DMS79 treated with DMSO at 0.1 percent for 48 hours (cell line): ENCODE measurements around the gene UTP18.
"Not testable (repeated sequence)": the region's sequence is repeated elsewhere in the genome, so short reads cannot be mapped to it uniquely, and the experiment has no call there.

Experiments used
- DNase-seq: peaks from one replicate; lab custom pipeline; 2025; lab: John Stamatoyannopoulos, UW

Gene UTP18

GRCh38 chr17:51259564-51260236, 646 bp upstream of the UTP18 start, which contains the start of gene MBTD1:
Gene MBTD1 (minus strand): TSS chr17:51260049. CDS start chr17:51225161, 34,888 bp downstream.
- DNase-seq: peak; percentile 98

GRCh38 chr17:51261024-51261963, 948 bp downstream of the UTP18 start:
- DNase-seq: no peak

- DNase-seq: no peak
These were observed 2.7 kb downstream of the UTP18 start for GRCh38 chr17:51263006-51263405.

- DNase-seq: not testable (repeated sequence)
These were observed 4.1 kb downstream of the UTP18 start for GRCh38 chr17:51264466-51264865.

GRCh38 chr17:51269991-51270390, 9.6 kb downstream of the UTP18 start:
- no peak for DNase-seq

GRCh38 chr17:51270636-51271035, 10.3 kb downstream of the UTP18 start:
- DNase-seq: no peak

- DNase-seq: no peak
These were observed 12.5 kb downstream of the UTP18 start for GRCh38 chr17:51272812-51273211.

GRCh38 chr17:51275381-51275780, 15.0 kb downstream of the UTP18 start:
- DNase-seq: no peak

- no peak for DNase-seq
These were observed 18.8 kb downstream of the UTP18 start for GRCh38 chr17:51279183-51279582.

- DNase-seq: no peak
These were observed 27.1 kb downstream of the UTP18 start for GRCh38 chr17:51287412-51287811.

GRCh38 chr17:51289696-51290111, 29.4 kb downstream of the UTP18 start:
- no peak for DNase-seq

- DNase-seq: not testable (repeated sequence)
These were observed 34.0 kb downstream of the UTP18 start for GRCh38 chr17:51294338-51294737.

- peak; percentile 16 for DNase-seq
These were observed 38.4 kb downstream of the UTP18 start for GRCh38 chr17:51298508-51299371.

- DNase-seq: no peak
These were observed 39.5 kb downstream of the UTP18 start for GRCh38 chr17:51299859-51300258.

- no peak for DNase-seq
These were observed 44.8 kb downstream of the UTP18 start for GRCh38 chr17:51305182-51305581.

GRCh38 chr17:51312003-51312402, 51.7 kb downstream of the UTP18 start:
- DNase-seq: not testable (repeated sequence)

- no peak for DNase-seq
These were observed 58.8 kb downstream of the UTP18 start for GRCh38 chr17:51319186-51319585.

- no peak for DNase-seq
These were observed 62.2 kb downstream of the UTP18 start for GRCh38 chr17:51322390-51323029.

- no peak for DNase-seq
These were observed 65.1 kb downstream of the UTP18 start for GRCh38 chr17:51325471-51325870.

- not testable (repeated sequence) for DNase-seq
These were observed 70.6 kb downstream of the UTP18 start for GRCh38 chr17:51330861-51331503.

GRCh38 chr17:51335006-51335590, 74.8 kb downstream of the UTP18 start:
- no peak for DNase-seq
